Loucy (cell line): ENCODE data around the gene OSBPL8.

Experiments used
- H2AFZ ChIP-seq: fragments of 200-600 bp; sonication (generic); 2 replicates; pipeline ENCODE4 v1.6.0; 2016; ENCODE audit warnings: antibody characterized with exemption, mild to moderate bottlenecking, low read length, moderate library complexity
- H3F3A ChIP-seq: fragments of 200-600 bp; 2 replicates; pipeline ENCODE4 v1.6.0; 2016; ENCODE audit warnings: antibody characterized with exemption, low read depth, mild to moderate bottlenecking
- H3K27me3 ChIP-seq: fragments of 200-600 bp; sonication (generic); 2 replicates; pipeline ENCODE4 v1.6.1; 2014; ENCODE audit warnings: low read length, mild to moderate bottlenecking; ENCODE audit not compliant: insufficient read depth, poor library complexity, severe bottlenecking
- H3K36me3 ChIP-seq: fragments of 200-600 bp; sonication (generic); 2 replicates; pipeline ENCODE4 v1.6.1; 2016; ENCODE audit warnings: low read length; ENCODE audit not compliant: insufficient read depth
- H3K4me1 ChIP-seq: fragments of 200-600 bp; sonication (generic); 2 replicates; pipeline ENCODE4 v1.5.1; 2014; ENCODE audit warnings: low read length, mild to moderate bottlenecking; ENCODE audit not compliant: insufficient read depth, poor library complexity, severe bottlenecking
- H3K4me2 ChIP-seq: fragments of 200-600 bp; sonication (generic); 2 replicates; pipeline ENCODE4 v1.6.0; 2014; ENCODE audit warnings: antibody characterized with exemption, low read length, low read depth, mild to moderate bottlenecking; ENCODE audit not compliant: poor library complexity, severe bottlenecking
- H3K4me3 ChIP-seq: fragments of 200-600 bp; sonication (generic); 2 replicates; pipeline ENCODE4 v1.5.1; 2014; ENCODE audit warnings: low read length, mild to moderate bottlenecking, mixed read lengths; ENCODE audit not compliant: poor library complexity, severe bottlenecking
- H3K79me2 ChIP-seq: fragments of 200-600 bp; sonication (generic); 2 replicates; pipeline ENCODE4 v1.6.1; 2014; ENCODE audit warnings: low read length; ENCODE audit not compliant: insufficient read depth
- H3K9ac ChIP-seq: fragments of 200-600 bp; sonication (generic); 2 replicates; pipeline ENCODE4 v1.6.0; 2014; ENCODE audit warnings: mild to moderate bottlenecking, low read depth, low read length, moderate library complexity; ENCODE audit not compliant: poor library complexity, severe bottlenecking
- H3K9me2 ChIP-seq: fragments of 200-600 bp; sonication (generic); replicated peaks from 2 replicates; pipeline ENCODE4 v1.6.1; 2016; ENCODE audit warnings: low read depth, low read length, mixed read lengths
- H3K9me3 ChIP-seq: fragments of 200-600 bp; sonication (generic); 2 replicates; pipeline ENCODE4 v1.6.1; 2014; ENCODE audit warnings: mild to moderate bottlenecking, antibody characterized with exemption, low read length, low read depth; ENCODE audit not compliant: insufficient read depth
- H4K20me1 ChIP-seq: fragments of 200-600 bp; sonication (generic); 2 replicates; pipeline ENCODE4 v1.6.0; 2014; ENCODE audit warnings: antibody characterized with exemption, low read length, mild to moderate bottlenecking; ENCODE audit not compliant: insufficient read depth, poor library complexity, severe bottlenecking
- CTCF ChIP-seq: fragments of 200-600 bp; sonication (generic); conservative IDR thresholded peaks from 2 replicates; pipeline ENCODE4 v1.5.1; 2014; ENCODE audit warnings: mild to moderate bottlenecking, antibody characterized with exemption, low read length
- EZH2phosphoT487 ChIP-seq: fragments of 200-600 bp; IDR thresholded peaks from 2 replicates; pipeline ENCODE4 v1.6.1; 2018; ENCODE audit warnings: antibody characterized with exemption, mild to moderate bottlenecking, moderate library complexity, borderline replicate concordance

Gene OSBPL8

GRCh38 chr12:76417116-76417515 is 142.5 kb downstream of the OSBPL8 start:
- H3K9me2 ChIP-seq, result no peaks in the 10 kb centered on the region
- peaks cover 3% of the 10 kb centered on the region for H4K20me1 ChIP-seq
- no peak overlapping the region for H3K4me2 ChIP-seq

GRCh38 chr12:76413121-76413520 is 146.4 kb downstream of the OSBPL8 start:
- TF ChIP-seq EZH2phosphoT487, result no peak
- no peak for TF ChIP-seq CTCF
- Histone ChIP-seq H3K9me2 (no peaks in the 10 kb centered on the region), H3K79me2 (no peaks in the 10 kb centered on the region)

More at GRCh38 chr12:76417116-76417515, 142.5 kb downstream of the OSBPL8 start:
- Histone ChIP-seq H3K4me3 (no peak overlapping the region), H2AFZ (no peak overlapping the region), H3K9ac (no peak overlapping the region), H3F3A (no peaks in the 10 kb centered on the region), H3K79me2 (peaks cover 1% of the 10 kb centered on the region; the same call in 1 of the 2 replicates), H3K36me3 (no peaks in the 10 kb centered on the region), H3K4me1 (no peaks in the 10 kb centered on the region), H3K27me3 (no peaks in the 10 kb centered on the region), H3K9me3 (no peaks in the 10 kb centered on the region)
- TF ChIP-seq EZH2phosphoT487, result no peak
- no peak for TF ChIP-seq CTCF

GRCh38 chr12:76410781-76411180 is 148.8 kb downstream of the OSBPL8 start:
- H3K4me1 ChIP-seq, result no peaks in the 10 kb centered on the region
- H3K79me2 ChIP-seq, result no peaks in the 10 kb centered on the region
- no peak overlapping the region for H3K4me2 ChIP-seq
- H3K9ac ChIP-seq, result no peak overlapping the region
- TF ChIP-seq EZH2phosphoT487, result no peak
- TF ChIP-seq CTCF, result no peak
- H3K27me3 ChIP-seq, result no peaks in the 10 kb centered on the region
- peaks cover 5% of the 10 kb centered on the region; the same call in 1 of the 2 replicates for H3K36me3 ChIP-seq
- no peak overlapping the region for H3K4me3 ChIP-seq
- no peaks in the 10 kb centered on the region for H4K20me1 ChIP-seq
- H3K9me2 ChIP-seq, result no peaks in the 10 kb centered on the region
- H2AFZ ChIP-seq, result no peak overlapping the region
- H3F3A ChIP-seq, result no peaks in the 10 kb centered on the region
- H3K9me3 ChIP-seq, result no peaks in the 10 kb centered on the region

More at GRCh38 chr12:76413121-76413520, 146.4 kb downstream of the OSBPL8 start:
- no peaks in the 10 kb centered on the region for H3K27me3 ChIP-seq
- no peaks in the 10 kb centered on the region for H3K36me3 ChIP-seq
- no peaks in the 10 kb centered on the region for H3K9me3 ChIP-seq
- no peak overlapping the region for H3K4me2 ChIP-seq
- no peaks in the 10 kb centered on the region for H3K4me1 ChIP-seq
- no peak overlapping the region for H3K4me3 ChIP-seq
- H4K20me1 ChIP-seq, result no peaks in the 10 kb centered on the region
- no peaks in the 10 kb centered on the region for H3F3A ChIP-seq
- no peak overlapping the region for H3K9ac ChIP-seq
- no peak overlapping the region for H2AFZ ChIP-seq
